Cardiac muscle cell (in vitro differentiated cells and primary cell): Measurements from ENCODE around the gene CACNA2D1. TPM values are rescaled to one million over a fixed set of nuclear protein-coding genes. Genes with fewer than 3 reads are reported as not detected.

Source experiments
- DNase-seq, 2 donors: peaks; one replicate each; pipeline versions ENCODE4 v3.0.0 to v3.0.0-alpha.2; 2010 to 2017; ENCODE audit warnings: low read depth in 1 of 2, low spot score in 1 of 2
- H3K27ac ChIP-seq: fragments of 200-600 bp; sonication (generic); 2 replicates; pipeline ENCODE4 v1.5.1; 2016
- H3K27me3 ChIP-seq: fragments of 200-600 bp; sonication (generic); 2 replicates; pipeline ENCODE4 v1.6.0; 2016; ENCODE audit warnings: control low read depth
- H3K36me3 ChIP-seq: fragments of 200-600 bp; sonication (generic); 2 replicates; pipeline ENCODE4 v1.5.1; 2016; ENCODE audit warnings: control low read depth
- H3K4me1 ChIP-seq: fragments of 200-600 bp; sonication (generic); 2 replicates; pipeline ENCODE4 v1.8.1; 2017; ENCODE audit warnings: low read depth, mild to moderate bottlenecking, mixed run types
- H3K4me3 ChIP-seq: fragments of 200-600 bp; sonication (generic); 2 replicates; pipeline ENCODE4 v1.5.1; 2016; ENCODE audit warnings: mild to moderate bottlenecking
- H3K9me3 ChIP-seq: fragments of 200-600 bp; sonication (generic); 2 replicates; pipeline ENCODE4 v1.5.1; 2017; ENCODE audit warnings: low read depth, mild to moderate bottlenecking, control low read depth
- CTCF ChIP-seq: IDR thresholded peaks from 2 replicates; pipeline ENCODE4 v1.5.1; 2012; ENCODE audit warnings: low read depth, mild to moderate bottlenecking, low read length
- polyA plus RNA-seq: library from polyadenylated mRNA; unstranded; fragments of >200 nt; fragmentation: Nextera tagmentation; extraction: Ambion mirVana; gene quantifications from 2 replicates; pipeline ENCODE4 v1.2.1, GENCODE V29; 2016
- total RNA-seq: library from RNA; depleted of rRNA; stranded (reverse); fragments of >200 nt; gene quantifications from 2 replicates; pipeline ENCODE4 v1.2.3, GENCODE V29; 2016

The CACNA2D1 gene
- total and polyA plus RNA-seq, 2 experiments from 2014 or later, result 4.5 to 20.3 TPM

- TF ChIP-seq CTCF, result no peak
- DNase-seq, result no peak
- H3K9me3 ChIP-seq, result no peaks in the 10 kb centered on the region
- no peaks in the 10 kb centered on the region for H3K36me3 ChIP-seq
- no peak overlapping the region for H3K4me3 ChIP-seq
- H3K4me1 ChIP-seq, result no peaks in the 10 kb centered on the region
- no peak overlapping the region for H3K27ac ChIP-seq
- H3K27me3 ChIP-seq, result peaks cover 8% of the 10 kb centered on the region
These were observed 258.1 kb downstream of the CACNA2D1 start for GRCh38 chr7:82185443-82185842.

GRCh38 chr7:82183634-82184033 lies 259.9 kb downstream of the CACNA2D1 start:
- Histone ChIP-seq H3K27me3 (peaks cover 19% of the 10 kb centered on the region), H3K27ac (no peak overlapping the region), H3K9me3 (no peaks in the 10 kb centered on the region), H3K36me3 (no peaks in the 10 kb centered on the region), H3K4me1 (no peaks in the 10 kb centered on the region), H3K4me3 (no peak overlapping the region)
- peak in 1 of 2 donors; percentile 73 for DNase-seq
- TF ChIP-seq CTCF, result no peak

GRCh38 chr7:82179311-82179710 lies 264.3 kb downstream of the CACNA2D1 start:
- H3K4me3 ChIP-seq, result no peak overlapping the region
- H3K36me3 ChIP-seq, result no peaks in the 10 kb centered on the region
- no peaks in the 10 kb centered on the region for H3K4me1 ChIP-seq
- no peak for TF ChIP-seq CTCF
- no peak overlapping the region for H3K27ac ChIP-seq
- no peaks in the 10 kb centered on the region for H3K9me3 ChIP-seq
- DNase-seq, result no peak
- peaks cover 62% of the 10 kb centered on the region for H3K27me3 ChIP-seq

- no peaks in the 10 kb centered on the region for H3K9me3 ChIP-seq
- H3K27ac ChIP-seq, result no peak overlapping the region
- peaks cover 91% of the 10 kb centered on the region for H3K27me3 ChIP-seq
- no peaks in the 10 kb centered on the region for H3K4me1 ChIP-seq
- no peak for DNase-seq
- H3K36me3 ChIP-seq, result no peaks in the 10 kb centered on the region
- TF ChIP-seq CTCF, result no peak
- no peak overlapping the region for H3K4me3 ChIP-seq
These were observed 268.3 kb downstream of the CACNA2D1 start for GRCh38 chr7:82175319-82175718.

GRCh38 chr7:82173400-82174021 lies 270.1 kb downstream of the CACNA2D1 start:
- no peak for TF ChIP-seq CTCF
- DNase-seq, result no peak
- Histone ChIP-seq H3K27me3 (peaks cover 98% of the 10 kb centered on the region), H3K4me3 (no peak overlapping the region), H3K4me1 (no peaks in the 10 kb centered on the region), H3K36me3 (no peaks in the 10 kb centered on the region), H3K27ac (no peak overlapping the region), H3K9me3 (no peaks in the 10 kb centered on the region)
